WTC11 (cell line): ENCODE results near the gene SMYD1.

ENCODE experiments used
- ELF4 ChIP-seq: sonication (generic); formaldehyde crosslinking; IDR thresholded peaks from 2 replicates; pipeline ENCODE4 v1.8.1; 2022; ENCODE audit warnings: low read depth, mild to moderate bottlenecking, moderate library complexity, missing genetic modification reagents
- FOXJ3 ChIP-seq: sonication (generic); formaldehyde crosslinking; IDR thresholded peaks from 2 replicates; pipeline ENCODE4 v1.9.0; 2021; ENCODE audit warnings: missing genetic modification reagents, mild to moderate bottlenecking, borderline replicate concordance
- GRHL2 ChIP-seq: fragments of 250-450 bp; sonication (Bioruptor Pico); IDR thresholded peaks from 2 replicates; pipeline ENCODE4 v1.8.0; 2022; ENCODE audit warnings: mild to moderate bottlenecking, moderate library complexity; ENCODE audit not compliant: insufficient replicate concordance, severe bottlenecking
- SP1 ChIP-seq: sonication (generic); formaldehyde crosslinking; conservative IDR thresholded peaks from 2 replicates; pipeline ENCODE4 v1.8.1; 2022; ENCODE audit warnings: missing genetic modification reagents
- TCF7 ChIP-seq: sonication (generic); formaldehyde crosslinking; IDR thresholded peaks from 2 replicates; pipeline ENCODE4 v1.8.0; 2022; ENCODE audit warnings: mild to moderate bottlenecking, low read depth, missing genetic modification reagents, moderate library complexity
- ZNF121 ChIP-seq: sonication (generic); formaldehyde crosslinking; IDR thresholded peaks from 2 replicates; pipeline ENCODE4 v1.8.0; 2023; ENCODE audit warnings: missing genetic modification reagents
- TF ChIP-seq, protein P1 (sequence below): sonication (generic); formaldehyde crosslinking; IDR thresholded peaks from 2 replicates; pipeline ENCODE4 v1.8.1; 2023; ENCODE audit warnings: mild to moderate bottlenecking, missing genetic modification reagents, moderate library complexity
- TF ChIP-seq, protein P2 (sequence below): fragments of 200-600 bp; IDR thresholded peaks from 2 replicates; pipeline ENCODE4 v1.8.0; 2022; ENCODE audit warnings: antibody characterized with exemption
- TF ChIP-seq, protein P3 (sequence below): sonication (generic); formaldehyde crosslinking; conservative IDR thresholded peaks from 2 replicates; pipeline ENCODE4 v1.8.1; 2022; ENCODE audit warnings: mild to moderate bottlenecking, missing genetic modification reagents
- TF ChIP-seq, protein P4 (sequence below): sonication (generic); formaldehyde crosslinking; IDR thresholded peaks from 2 replicates; pipeline ENCODE4 v1.8.1; 2023; ENCODE audit warnings: mild to moderate bottlenecking, missing genetic modification reagents, moderate library complexity
- TF ChIP-seq, protein P5 (sequence below): sonication (generic); formaldehyde crosslinking; IDR thresholded peaks from 2 replicates; pipeline ENCODE4 v1.8.1; 2023; ENCODE audit warnings: mild to moderate bottlenecking, missing genetic modification reagents

DNA sequence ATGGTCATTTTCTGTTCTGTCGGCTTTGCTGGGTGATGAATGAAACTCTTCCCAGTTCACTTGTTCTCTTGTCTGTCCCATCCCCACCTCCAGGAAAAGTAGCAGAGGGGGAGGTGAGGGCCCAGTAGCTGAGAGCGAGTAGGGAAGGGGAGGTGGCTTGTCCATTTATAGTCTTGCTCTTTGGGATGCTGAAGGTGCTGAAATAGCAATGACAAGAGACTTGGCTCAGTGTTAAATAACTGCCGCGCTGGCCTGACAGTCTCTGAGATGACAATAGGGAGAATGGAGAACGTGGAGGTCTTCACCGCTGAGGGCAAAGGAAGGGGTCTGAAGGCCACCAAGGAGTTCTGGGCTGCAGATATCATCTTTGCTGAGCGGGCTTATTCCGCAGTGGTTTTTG, at the start of gene SMYD1:
- TF ChIP-seq, protein P1, sequence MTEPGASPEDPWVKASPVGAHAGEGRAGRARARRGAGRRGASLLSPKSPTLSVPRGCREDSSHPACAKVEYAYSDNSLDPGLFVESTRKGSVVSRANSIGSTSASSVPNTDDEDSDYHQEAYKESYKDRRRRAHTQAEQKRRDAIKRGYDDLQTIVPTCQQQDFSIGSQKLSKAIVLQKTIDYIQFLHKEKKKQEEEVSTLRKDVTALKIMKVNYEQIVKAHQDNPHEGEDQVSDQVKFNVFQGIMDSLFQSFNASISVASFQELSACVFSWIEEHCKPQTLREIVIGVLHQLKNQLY (CRISPR knock-in tag): no peak
- TF ChIP-seq, protein P2, sequence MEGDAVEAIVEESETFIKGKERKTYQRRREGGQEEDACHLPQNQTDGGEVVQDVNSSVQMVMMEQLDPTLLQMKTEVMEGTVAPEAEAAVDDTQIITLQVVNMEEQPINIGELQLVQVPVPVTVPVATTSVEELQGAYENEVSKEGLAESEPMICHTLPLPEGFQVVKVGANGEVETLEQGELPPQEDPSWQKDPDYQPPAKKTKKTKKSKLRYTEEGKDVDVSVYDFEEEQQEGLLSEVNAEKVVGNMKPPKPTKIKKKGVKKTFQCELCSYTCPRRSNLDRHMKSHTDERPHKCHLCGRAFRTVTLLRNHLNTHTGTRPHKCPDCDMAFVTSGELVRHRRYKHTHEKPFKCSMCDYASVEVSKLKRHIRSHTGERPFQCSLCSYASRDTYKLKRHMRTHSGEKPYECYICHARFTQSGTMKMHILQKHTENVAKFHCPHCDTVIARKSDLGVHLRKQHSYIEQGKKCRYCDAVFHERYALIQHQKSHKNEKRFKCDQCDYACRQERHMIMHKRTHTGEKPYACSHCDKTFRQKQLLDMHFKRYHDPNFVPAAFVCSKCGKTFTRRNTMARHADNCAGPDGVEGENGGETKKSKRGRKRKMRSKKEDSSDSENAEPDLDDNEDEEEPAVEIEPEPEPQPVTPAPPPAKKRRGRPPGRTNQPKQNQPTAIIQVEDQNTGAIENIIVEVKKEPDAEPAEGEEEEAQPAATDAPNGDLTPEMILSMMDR: no peak
- TF ChIP-seq GRHL2 (CRISPR knock-in tag) (no peak), TCF7 (CRISPR knock-in tag) (no peak), FOXJ3 (CRISPR knock-in tag) (no peak), ZNF121 (CRISPR knock-in tag) (no peak), ELF4 (CRISPR knock-in tag) (no peak), SP1 (no peak)
- TF ChIP-seq, protein P3, sequence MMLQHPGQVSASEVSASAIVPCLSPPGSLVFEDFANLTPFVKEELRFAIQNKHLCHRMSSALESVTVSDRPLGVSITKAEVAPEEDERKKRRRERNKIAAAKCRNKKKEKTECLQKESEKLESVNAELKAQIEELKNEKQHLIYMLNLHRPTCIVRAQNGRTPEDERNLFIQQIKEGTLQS (CRISPR knock-in tag): no peak
- TF ChIP-seq, protein P4, sequence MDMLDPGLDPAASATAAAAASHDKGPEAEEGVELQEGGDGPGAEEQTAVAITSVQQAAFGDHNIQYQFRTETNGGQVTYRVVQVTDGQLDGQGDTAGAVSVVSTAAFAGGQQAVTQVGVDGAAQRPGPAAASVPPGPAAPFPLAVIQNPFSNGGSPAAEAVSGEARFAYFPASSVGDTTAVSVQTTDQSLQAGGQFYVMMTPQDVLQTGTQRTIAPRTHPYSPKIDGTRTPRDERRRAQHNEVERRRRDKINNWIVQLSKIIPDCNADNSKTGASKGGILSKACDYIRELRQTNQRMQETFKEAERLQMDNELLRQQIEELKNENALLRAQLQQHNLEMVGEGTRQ (CRISPR knock-in tag): no peak
- TF ChIP-seq, protein P5, sequence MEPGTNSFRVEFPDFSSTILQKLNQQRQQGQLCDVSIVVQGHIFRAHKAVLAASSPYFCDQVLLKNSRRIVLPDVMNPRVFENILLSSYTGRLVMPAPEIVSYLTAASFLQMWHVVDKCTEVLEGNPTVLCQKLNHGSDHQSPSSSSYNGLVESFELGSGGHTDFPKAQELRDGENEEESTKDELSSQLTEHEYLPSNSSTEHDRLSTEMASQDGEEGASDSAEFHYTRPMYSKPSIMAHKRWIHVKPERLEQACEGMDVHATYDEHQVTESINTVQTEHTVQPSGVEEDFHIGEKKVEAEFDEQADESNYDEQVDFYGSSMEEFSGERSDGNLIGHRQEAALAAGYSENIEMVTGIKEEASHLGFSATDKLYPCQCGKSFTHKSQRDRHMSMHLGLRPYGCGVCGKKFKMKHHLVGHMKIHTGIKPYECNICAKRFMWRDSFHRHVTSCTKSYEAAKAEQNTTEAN: no peak
